H54 (cell line): Measurements from ENCODE around the gene TTC16.

ENCODE experiments used
- DNase-seq: peaks from one replicate; pipeline ENCODE4 v3.0.0; 2011; ENCODE audit warnings: low spot score, mixed read lengths; ENCODE audit not compliant: insufficient read length
- FAIRE-seq: peaks from 3 replicates; lab custom pipeline; 2011; peaks lifted over from hg19 to GRCh38; lab: Jason Lieb, UNC
- POLR2A ChIP-seq: IDR thresholded peaks from 2 replicates; pipeline ENCODE4 v1.6.1; 2011; ENCODE audit warnings: low read depth, mild to moderate bottlenecking, low read length

The TTC16 gene

GRCh38 chr9:127720031-127720864 is 4.4 kb downstream of the TTC16 start:
- DNase-seq (no peak), FAIRE-seq (no peak)
- no peak for TF ChIP-seq POLR2A

GRCh38 chr9:127720865-127721227 is 5.0 kb downstream of the TTC16 start:
- DNase-seq (no peak), FAIRE-seq (no peak)

GRCh38 chr9:127721391-127721821 is 5.5 kb downstream of the TTC16 start:
- FAIRE-seq (no peak), DNase-seq (peak; percentile 96)
- no peak for TF ChIP-seq POLR2A

More at GRCh38 chr9:127720865-127721227, 5.0 kb downstream of the TTC16 start:
- no peak for TF ChIP-seq POLR2A

GRCh38 chr9:127722055-127722745 is 6.3 kb downstream of the TTC16 start:
- FAIRE-seq, result no peak
- TF ChIP-seq POLR2A, result no peak

GRCh38 chr9:127723013-127723412 is 7.1 kb downstream of the TTC16 start:
- DNase-seq, result no peak
- FAIRE-seq, result no peak
- TF ChIP-seq POLR2A, result no peak

More at GRCh38 chr9:127722055-127722745, 6.3 kb downstream of the TTC16 start:
- no peak for DNase-seq

GRCh38 chr9:127723444-127723843 is 7.6 kb downstream of the TTC16 start:
- peak; percentile 97 for DNase-seq
- FAIRE-seq, result peak; percentile 86
- TF ChIP-seq POLR2A, result no peak

- no peak for DNase-seq
- no peak for FAIRE-seq
- no peak for TF ChIP-seq POLR2A
Observed at GRCh38 chr9:127724012-127724411, 8.1 kb downstream of the TTC16 start.

GRCh38 chr9:127726871-127727270 is 11.0 kb downstream of the TTC16 start:
- DNase-seq (no peak), FAIRE-seq (no peak)
- no peak for TF ChIP-seq POLR2A

- DNase-seq (no peak), FAIRE-seq (no peak)
- no peak for TF ChIP-seq POLR2A
Observed at GRCh38 chr9:127728808-127729207, 12.9 kb downstream of the TTC16 start.

- FAIRE-seq, result no peak
- TF ChIP-seq POLR2A, result no peak
Observed at GRCh38 chr9:127729522-127730256, 13.8 kb downstream of the TTC16 start.

GRCh38 chr9:127730262-127730661 is 14.4 kb downstream of the TTC16 start:
- FAIRE-seq (no peak), DNase-seq (no peak)
- TF ChIP-seq POLR2A, result no peak

More at GRCh38 chr9:127729522-127730256, 13.8 kb downstream of the TTC16 start:
- DNase-seq, result no peak

GRCh38 chr9:127730799-127731410 is 15.0 kb downstream of the TTC16 start:
- FAIRE-seq (no peak), DNase-seq (no peak)
- no peak for TF ChIP-seq POLR2A

- FAIRE-seq, result no peak
- TF ChIP-seq POLR2A, result no peak
- DNase-seq, result no peak
Observed at GRCh38 chr9:127731938-127732337, 16.1 kb downstream of the TTC16 start.

GRCh38 chr9:127732444-127732843 is 16.6 kb downstream of the TTC16 start:
- FAIRE-seq (no peak), DNase-seq (no peak)
- TF ChIP-seq POLR2A, result no peak
